Spleen (tissue), 11 donors: ENCODE results near the gene USH2A. TPM values are rescaled to one million over a fixed set of nuclear protein-coding genes. Genes with fewer than 3 reads are reported as not detected.

Source experiments
- DNase-seq: peaks from one replicate; pipeline ENCODE4 v3.0.0-alpha.2; 2020
- H3K27ac ChIP-seq, 8 donors: fragments of 200-600 bp; sonication (generic) in 7 of 8; 1 replicate in 4 of 8; 2 replicates in 4 of 8; pipeline versions ENCODE4 v1.5.0 to v1.8.0; 2016 to 2021; ENCODE audit warnings: inconsistent platforms in 4 of 8, mild to moderate bottlenecking in 4 of 8, moderate library complexity in 1 of 8
- H3K27me3 ChIP-seq, 7 donors: fragments of 200-600 bp; sonication (generic) in 6 of 7; replicated peaks in 1 of 7; 1 replicate in 4 of 7; 2 replicates in 3 of 7; pipeline versions ENCODE4 v1.5.0 to v1.8.0; 2016 to 2021; ENCODE audit warnings: inconsistent platforms in 3 of 7, mild to moderate bottlenecking in 1 of 7
- H3K36me3 ChIP-seq, 6 donors: fragments of 200-600 bp; sonication (generic) in 5 of 6; 1 replicate in 4 of 6; 2 replicates in 2 of 6; pipeline versions ENCODE4 v1.5.0 to v1.8.0; 2016 to 2021; ENCODE audit warnings: inconsistent platforms in 2 of 6
- H3K4me1 ChIP-seq, 6 donors: fragments of 200-600 bp; sonication (generic) in 5 of 6; 1 replicate in 3 of 6; 2 replicates in 3 of 6; pipeline versions ENCODE4 v1.5.0 to v1.8.0; 2016 to 2021; ENCODE audit warnings: inconsistent platforms in 3 of 6
- H3K4me3 ChIP-seq, 8 donors: fragments of 200-600 bp; sonication (generic) in 7 of 8; 1 replicate in 4 of 8; 2 replicates in 4 of 8; pipeline versions ENCODE4 v1.5.0 to v1.8.0; 2016 to 2021; ENCODE audit warnings: inconsistent platforms in 4 of 8, mild to moderate bottlenecking in 4 of 8, moderate library complexity in 2 of 8
- H3K9me3 ChIP-seq, 8 donors: fragments of 200-600 bp; sonication (generic) in 7 of 8; 1 replicate in 4 of 8; 2 replicates in 4 of 8; pipeline versions ENCODE4 v1.5.0 to v1.8.0; 2016 to 2021; ENCODE audit warnings: inconsistent platforms in 4 of 8
- POLR2A ChIP-seq, 3 donors: fragments of 450-650 bp; IDR thresholded peaks; one replicate each; pipeline ENCODE4 v1.5.1; 2017; ENCODE audit warnings: antibody characterized with exemption in 3 of 3, mild to moderate bottlenecking in 1 of 3
- POLR2AphosphoS5 ChIP-seq, 3 donors: sonication (generic); formaldehyde crosslinking; IDR thresholded peaks; one replicate each; pipeline ENCODE4 v1.5.1; 2017; ENCODE audit warnings: antibody characterized with exemption in 3 of 3
- WGBS, 5 donors: extraction: QIAGEN DNeasy Blood & Tissue Kit in 3 of 5; methylation state at CpG; one replicate each; pipeline versions ENCODE4 v1.1.5 to v1.1.7; 2013 to 2018; 5-methylcytosine and 5-hydroxymethylcytosine counted together
- intact Hi-C: fragments of 100-400 bp; cut with DNase I; formaldehyde crosslinking; loops from one replicate; pipeline ENCODE4 v1.15.0; 2023; ENCODE audit warnings: low total_unique reads
- polyA plus RNA-seq, 3 donors: library from polyadenylated mRNA; stranded (reverse); fragments of 200-250 nt; gene quantifications; one replicate each; pipeline ENCODE4 v1.2.1, GENCODE V29; 2013
- total RNA-seq, 7 donors: library from RNA; depleted of rRNA in 3 of 7; stranded (reverse); fragments of >200 nt in 3 of 7; fragmentation: NEBNext Ultra II Directional in 4 of 7; extraction: Animal tissue kit (Norgen Biotek cat#: 25700) in 4 of 7; gene quantifications; one replicate each; pipeline versions ENCODE4 v1.1.0 to v1.2.1, GENCODE V29; 2016 to 2021
- TF ChIP-seq, protein P1 (sequence below), 11 experiments: fragments of 200-600 bp in 7 of 11; fragments of 450-650 bp in 4 of 11; sonication (generic) in 4 of 11; IDR thresholded peaks in 8 of 11; conservative IDR thresholded peaks in 3 of 11; 1 replicate in 7 of 11; 2 replicates in 4 of 11; pipeline versions ENCODE4 v1.4.0 to v1.8.0; 2016 to 2021; ENCODE audit warnings: antibody characterized with exemption in 11 of 11, inconsistent platforms in 4 of 11, mild to moderate bottlenecking in 1 of 11
- donor health status: healthy with polysubstance abuse.
- donor health status: DM: no; HTN: no; CAD: no; lungs with moderate emphysema.
- donor health status: DM: no; HTN: no; CAD: no.
- donor health status: Bipolar disorder and iron deficiency.
- donor health status: healthy.
- donor health status: DM: no; HTN: no; CAD: no.
- donor health status: DM: yes; HTN: yes; CAD: no.

USH2A gene
- total and polyA plus RNA-seq, 10 donors, result under 0.01 TPM; not detected in 9

DNA sequence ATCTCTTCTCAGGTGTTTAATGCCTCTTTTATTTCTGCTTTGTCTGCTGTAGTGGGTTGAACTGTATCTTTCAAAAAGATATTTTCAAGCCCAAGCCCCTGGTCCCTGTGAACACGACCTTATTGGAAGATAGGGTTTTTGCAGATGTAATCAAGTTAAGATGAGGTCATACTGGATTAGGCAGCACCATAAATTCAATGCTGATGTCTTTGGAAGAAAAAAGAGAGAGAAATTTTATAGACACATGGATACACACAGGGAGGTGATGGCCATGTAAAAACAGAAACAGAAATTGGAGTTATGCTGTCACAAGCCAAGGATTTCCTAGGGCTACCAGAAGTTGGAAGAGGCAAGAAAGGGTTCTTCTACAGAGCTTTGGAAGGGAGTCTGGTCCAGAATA is 554.7 kb downstream of the USH2A start:
- no peak for DNase-seq
- Histone ChIP-seq H3K27me3 (no peaks in the 10 kb centered on the region), H3K36me3 (no peaks in the 10 kb centered on the region), H3K4me3 (no peak overlapping the region), H3K9me3 (no peaks in the 10 kb centered on the region), H3K27ac (no peak overlapping the region), H3K4me1 (no peaks in the 10 kb centered on the region)
- 44 to 83% (median 64%) methylated on average over 1 of the region's 1 CpG for WGBS, 5 donors
- intact Hi-C loops, result no loop called here
- no peak for TF ChIP-seq POLR2A (IDR thresholded peaks at IDR 0.05)
- no peak for TF ChIP-seq POLR2AphosphoS5 (IDR thresholded peaks at IDR 0.05)
- TF ChIP-seq, protein P1, sequence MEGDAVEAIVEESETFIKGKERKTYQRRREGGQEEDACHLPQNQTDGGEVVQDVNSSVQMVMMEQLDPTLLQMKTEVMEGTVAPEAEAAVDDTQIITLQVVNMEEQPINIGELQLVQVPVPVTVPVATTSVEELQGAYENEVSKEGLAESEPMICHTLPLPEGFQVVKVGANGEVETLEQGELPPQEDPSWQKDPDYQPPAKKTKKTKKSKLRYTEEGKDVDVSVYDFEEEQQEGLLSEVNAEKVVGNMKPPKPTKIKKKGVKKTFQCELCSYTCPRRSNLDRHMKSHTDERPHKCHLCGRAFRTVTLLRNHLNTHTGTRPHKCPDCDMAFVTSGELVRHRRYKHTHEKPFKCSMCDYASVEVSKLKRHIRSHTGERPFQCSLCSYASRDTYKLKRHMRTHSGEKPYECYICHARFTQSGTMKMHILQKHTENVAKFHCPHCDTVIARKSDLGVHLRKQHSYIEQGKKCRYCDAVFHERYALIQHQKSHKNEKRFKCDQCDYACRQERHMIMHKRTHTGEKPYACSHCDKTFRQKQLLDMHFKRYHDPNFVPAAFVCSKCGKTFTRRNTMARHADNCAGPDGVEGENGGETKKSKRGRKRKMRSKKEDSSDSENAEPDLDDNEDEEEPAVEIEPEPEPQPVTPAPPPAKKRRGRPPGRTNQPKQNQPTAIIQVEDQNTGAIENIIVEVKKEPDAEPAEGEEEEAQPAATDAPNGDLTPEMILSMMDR (IDR thresholded peaks at IDR 0.05 in 8 of 11, conservative IDR thresholded peaks at IDR 0.05 in 3 of 11), result no peak

DNA sequence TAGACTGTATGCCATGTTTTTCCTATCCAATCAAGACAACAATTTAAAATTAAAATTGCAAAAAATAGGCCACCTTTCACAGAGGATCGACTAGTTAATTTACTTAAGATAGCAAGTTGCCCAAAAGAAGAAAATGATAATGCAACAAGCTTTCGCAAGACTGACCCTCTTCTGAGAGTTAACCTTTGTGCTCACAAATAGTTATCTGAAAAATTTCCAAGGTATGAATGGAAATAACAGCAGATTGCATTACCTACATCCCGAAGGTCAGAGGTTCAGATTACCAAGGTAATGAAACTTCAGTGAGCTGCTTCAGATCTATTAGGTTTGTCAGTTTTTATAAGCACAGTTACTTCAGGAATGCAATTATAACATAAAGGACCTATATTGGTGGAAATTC is 558.2 kb downstream of the USH2A start:
- intact Hi-C loops, result no loop called here
- H3K36me3 ChIP-seq, result no peaks in the 10 kb centered on the region
- no peak overlapping the region for H3K27ac ChIP-seq
- H3K27me3 ChIP-seq, result no peaks in the 10 kb centered on the region
- no peak for DNase-seq
- H3K4me1 ChIP-seq, result no peaks in the 10 kb centered on the region
- WGBS, 5 donors, result 72 to 94% (median 84%) methylated on average over 3 of the region's 3 CpGs
- TF ChIP-seq POLR2A (IDR thresholded peaks at IDR 0.05) (no peak), POLR2AphosphoS5 (IDR thresholded peaks at IDR 0.05) (no peak)
- TF ChIP-seq, protein P1 (IDR thresholded peaks at IDR 0.05 in 8 of 11, conservative IDR thresholded peaks at IDR 0.05 in 3 of 11), result no peak
- no peaks in the 10 kb centered on the region for H3K9me3 ChIP-seq
- no peak overlapping the region for H3K4me3 ChIP-seq

DNA sequence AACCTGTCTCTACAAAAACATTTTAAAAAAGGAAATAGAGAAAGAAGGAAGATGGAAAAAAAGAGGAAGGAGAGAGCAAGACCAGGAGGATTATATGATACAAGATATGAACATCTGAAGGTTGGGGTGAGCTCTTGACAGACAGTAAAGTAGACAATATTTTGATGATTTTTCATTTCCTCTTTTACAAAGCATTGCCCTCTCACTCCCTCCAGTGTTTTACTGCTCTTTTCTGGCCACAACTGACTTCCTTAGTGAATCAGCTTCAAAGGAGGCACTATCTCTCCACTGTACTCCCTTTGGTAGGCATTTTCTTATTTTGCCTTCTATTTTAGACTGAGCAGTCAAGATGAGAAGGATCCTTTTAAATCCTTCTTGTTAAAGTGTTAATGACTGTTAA is 559.5 kb downstream of the USH2A start:
- no peak overlapping the region for H3K27ac ChIP-seq
- no peaks in the 10 kb centered on the region for H3K4me1 ChIP-seq
- no peaks in the 10 kb centered on the region for H3K36me3 ChIP-seq
- H3K4me3 ChIP-seq, result no peak overlapping the region
- peaks cover 0 to 5% (median 0%) of the 10 kb centered on the region in 8 donors for H3K9me3 ChIP-seq
- H3K27me3 ChIP-seq, result no peaks in the 10 kb centered on the region
- no peak for DNase-seq
- TF ChIP-seq, protein P1 (IDR thresholded peaks at IDR 0.05 in 8 of 11, conservative IDR thresholded peaks at IDR 0.05 in 3 of 11), result no peak
- TF ChIP-seq POLR2A (IDR thresholded peaks at IDR 0.05), result no peak
- TF ChIP-seq POLR2AphosphoS5 (IDR thresholded peaks at IDR 0.05), result no peak
- intact Hi-C loops, result no loop called here

DNA sequence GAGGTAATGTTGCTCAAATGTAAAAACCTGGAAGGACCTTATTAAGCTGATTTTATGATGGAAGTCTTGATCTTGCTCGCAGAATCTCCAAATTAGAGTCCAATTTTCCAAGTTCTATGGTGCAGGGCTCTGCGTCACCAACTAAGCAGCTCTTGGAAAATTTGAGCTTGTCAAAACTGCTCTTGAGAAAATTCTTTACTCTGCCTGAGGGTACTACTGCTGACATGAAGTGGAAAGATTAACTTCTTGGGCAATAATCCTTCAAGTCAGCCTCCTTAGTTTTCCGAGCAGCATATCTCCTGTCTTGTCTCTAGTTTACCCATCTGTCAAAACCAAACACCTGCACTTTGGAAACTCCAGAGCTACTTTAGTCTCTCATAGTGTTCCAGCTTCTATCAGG is 562.4 kb downstream of the USH2A start:
- TF ChIP-seq, protein P1 (IDR thresholded peaks at IDR 0.05 in 8 of 11, conservative IDR thresholded peaks at IDR 0.05 in 3 of 11), result no peak
- no peak for TF ChIP-seq POLR2AphosphoS5 (IDR thresholded peaks at IDR 0.05)
- no peak for TF ChIP-seq POLR2A (IDR thresholded peaks at IDR 0.05)
- intact Hi-C loops, result no loop called here
- H3K4me3 ChIP-seq, result no peak overlapping the region
- H3K9me3 ChIP-seq, result peaks cover 0 to 28% (median 7%) of the 10 kb centered on the region in 8 donors
- H3K27me3 ChIP-seq, result no peaks in the 10 kb centered on the region
- 83 to 94% (median 85%) methylated on average over 3 of the region's 3 CpGs for WGBS, 5 donors
- H3K27ac ChIP-seq, result no peak overlapping the region
- no peaks in the 10 kb centered on the region for H3K4me1 ChIP-seq
- no peaks in the 10 kb centered on the region for H3K36me3 ChIP-seq
- no peak for DNase-seq
